ENCODE data around the gene CELSR1. TPM values are rescaled to one million over a fixed set of nuclear protein-coding genes. Genes with fewer than 3 reads are reported as not detected.

Gene CELSR1
- total RNA-seq, 2 donors from 2014 or later: 3.0 to 6.0 TPM

- H3K4me1 Mint-ChIP-seq: peaks cover 3% of the 10 kb centered on the region
- DNase-seq: no peak
- no peak for ATAC-seq
- H3K9me3 ChIP-seq (ENCODE audit: control insufficient read depth, low read length, poor library complexity, severe bottlenecking): no peaks in the 10 kb centered on the region
- H3K4me3 Mint-ChIP-seq: no peak overlapping the region
- H3K36me3 Mint-ChIP-seq (ENCODE audit: low read depth): no peaks in the 10 kb centered on the region
- no peak overlapping the region for H3K27ac Mint-ChIP-seq
- peaks cover 46% of the 10 kb centered on the region for H3K27me3 Mint-ChIP-seq
Measured at GRCh38 chr22:46454504-46455269, 82.7 kb downstream of the CELSR1 start.

GRCh38 chr22:46453829-46454503 lies 83.5 kb downstream of the CELSR1 start:
- no peak for DNase-seq
- Mint-ChIP-seq H3K4me3 (no peak overlapping the region), H3K27me3 (peaks cover 43% of the 10 kb centered on the region), H3K27ac (no peak overlapping the region), H3K4me1 (peaks cover 3% of the 10 kb centered on the region), H3K36me3 (ENCODE audit: low read depth) (peaks cover 5% of the 10 kb centered on the region)
- ATAC-seq: no peak
- no peaks in the 10 kb centered on the region for H3K9me3 ChIP-seq (ENCODE audit: control insufficient read depth, low read length, poor library complexity, severe bottlenecking)

GRCh38 chr22:46453006-46453828 lies 84.2 kb downstream of the CELSR1 start:
- peaks cover 39% of the 10 kb centered on the region for H3K27me3 Mint-ChIP-seq
- no peak for DNase-seq
- no peak overlapping the region for H3K4me3 Mint-ChIP-seq
- ATAC-seq: no peak
- H3K36me3 Mint-ChIP-seq (ENCODE audit: low read depth): peaks cover 7% of the 10 kb centered on the region
- peaks cover 1% of the 10 kb centered on the region for H3K4me1 Mint-ChIP-seq
- no peak overlapping the region for H3K27ac Mint-ChIP-seq
- no peaks in the 10 kb centered on the region for H3K9me3 ChIP-seq (ENCODE audit: control insufficient read depth, low read length, poor library complexity, severe bottlenecking)

- Mint-ChIP-seq H3K4me1 (no peaks in the 10 kb centered on the region), H3K27me3 (peaks cover 30% of the 10 kb centered on the region), H3K27ac (no peak overlapping the region), H3K4me3 (no peak overlapping the region), H3K36me3 (ENCODE audit: low read depth) (peaks cover 7% of the 10 kb centered on the region)
- DNase-seq: no peak
- no peaks in the 10 kb centered on the region for H3K9me3 ChIP-seq (ENCODE audit: control insufficient read depth, low read length, poor library complexity, severe bottlenecking)
- no peak for ATAC-seq
Measured at GRCh38 chr22:46452195-46453005, 85.0 kb downstream of the CELSR1 start.

GRCh38 chr22:46451741-46452140 lies 85.7 kb downstream of the CELSR1 start:
- no peaks in the 10 kb centered on the region for H3K9me3 ChIP-seq (ENCODE audit: control insufficient read depth, low read length, poor library complexity, severe bottlenecking)
- Mint-ChIP-seq H3K27me3 (peaks cover 29% of the 10 kb centered on the region), H3K36me3 (ENCODE audit: low read depth) (peaks cover 7% of the 10 kb centered on the region), H3K27ac (no peak overlapping the region), H3K4me3 (no peak overlapping the region), H3K4me1 (no peaks in the 10 kb centered on the region)
- ATAC-seq (no peak), DNase-seq (no peak)

GRCh38 chr22:46450931-46451561 lies 86.4 kb downstream of the CELSR1 start:
- H3K9me3 ChIP-seq (ENCODE audit: control insufficient read depth, low read length, poor library complexity, severe bottlenecking): no peaks in the 10 kb centered on the region
- Mint-ChIP-seq H3K27me3 (peaks cover 32% of the 10 kb centered on the region), H3K4me1 (no peaks in the 10 kb centered on the region), H3K4me3 (no peak overlapping the region), H3K27ac (no peak overlapping the region), H3K36me3 (ENCODE audit: low read depth) (peaks cover 7% of the 10 kb centered on the region)
- DNase-seq (no peak), ATAC-seq (no peak)

GRCh38 chr22:46449974-46450745 lies 87.3 kb downstream of the CELSR1 start:
- no peak for ATAC-seq
- Mint-ChIP-seq H3K4me3 (no peak overlapping the region), H3K27me3 (peaks cover 27% of the 10 kb centered on the region), H3K36me3 (ENCODE audit: low read depth) (peaks cover 7% of the 10 kb centered on the region), H3K4me1 (no peaks in the 10 kb centered on the region), H3K27ac (no peak overlapping the region)
- DNase-seq: no peak
- H3K9me3 ChIP-seq (ENCODE audit: control insufficient read depth, low read length, poor library complexity, severe bottlenecking): no peaks in the 10 kb centered on the region

GRCh38 chr22:46449116-46449691 lies 88.2 kb downstream of the CELSR1 start:
- Mint-ChIP-seq H3K4me3 (no peak overlapping the region), H3K4me1 (no peaks in the 10 kb centered on the region), H3K27me3 (peaks cover 20% of the 10 kb centered on the region), H3K36me3 (ENCODE audit: low read depth) (peaks cover 7% of the 10 kb centered on the region), H3K27ac (no peak overlapping the region)
- H3K9me3 ChIP-seq (ENCODE audit: control insufficient read depth, low read length, poor library complexity, severe bottlenecking): no peaks in the 10 kb centered on the region
- no peak for DNase-seq
- no peak for ATAC-seq

GRCh38 chr22:46448333-46448732 lies 89.1 kb downstream of the CELSR1 start:
- no peaks in the 10 kb centered on the region for H3K9me3 ChIP-seq (ENCODE audit: control insufficient read depth, low read length, poor library complexity, severe bottlenecking)
- Mint-ChIP-seq H3K4me1 (no peaks in the 10 kb centered on the region), H3K27me3 (peaks cover 20% of the 10 kb centered on the region), H3K36me3 (ENCODE audit: low read depth) (peaks cover 7% of the 10 kb centered on the region), H3K27ac (no peak overlapping the region), H3K4me3 (no peak overlapping the region)
- DNase-seq (no peak), ATAC-seq (no peak)

GRCh38 chr22:46447906-46448305 lies 89.5 kb downstream of the CELSR1 start:
- Mint-ChIP-seq H3K4me1 (no peaks in the 10 kb centered on the region), H3K36me3 (ENCODE audit: low read depth) (peaks cover 7% of the 10 kb centered on the region), H3K27ac (no peak overlapping the region), H3K27me3 (peaks cover 20% of the 10 kb centered on the region), H3K4me3 (no peak overlapping the region)
- no peaks in the 10 kb centered on the region for H3K9me3 ChIP-seq (ENCODE audit: control insufficient read depth, low read length, poor library complexity, severe bottlenecking)
- no peak for ATAC-seq
- DNase-seq: no peak

- H3K27ac Mint-ChIP-seq: no peak overlapping the region
- ATAC-seq (no peak), DNase-seq (no peak)
- H3K27me3 Mint-ChIP-seq: peaks cover 20% of the 10 kb centered on the region
- H3K36me3 Mint-ChIP-seq (ENCODE audit: low read depth): peaks cover 7% of the 10 kb centered on the region
- no peak overlapping the region for H3K4me3 Mint-ChIP-seq
- H3K4me1 Mint-ChIP-seq: no peaks in the 10 kb centered on the region
- H3K9me3 ChIP-seq (ENCODE audit: control insufficient read depth, low read length, poor library complexity, severe bottlenecking): no peaks in the 10 kb centered on the region
Measured at GRCh38 chr22:46446799-46447198, 90.6 kb downstream of the CELSR1 start.
